GM18505 (cell line): ENCODE data around the gene C19orf38.
"Not testable (repeated sequence)": the region's sequence is repeated elsewhere in the genome, so short reads cannot be mapped to it uniquely, and the experiment has no call there.

Experiments
- ATAC-seq: cut with Tn5 transposase; IDR thresholded peaks from one replicate; pipeline ENCODE4 v1.9.1; 2021; ENCODE audit not compliant: unreplicated experiment
- POLR2A ChIP-seq: IDR thresholded peaks from 4 replicates; pipeline ENCODE4 v1.6.1; 2011; ENCODE audit warnings: borderline replicate concordance; ENCODE audit not compliant: insufficient read depth, insufficient read length; ENCODE audit errors: extremely low read depth

The C19orf38 gene

GRCh38 chr19:10866495-10866894 is 18.3 kb downstream of the C19orf38 start:
- TF ChIP-seq POLR2A: no peak

GRCh38 chr19:10868872-10869547 is 20.8 kb downstream of the C19orf38 start:
- TF ChIP-seq POLR2A: no peak
- ATAC-seq: no peak

More at GRCh38 chr19:10866495-10866894, 18.3 kb downstream of the C19orf38 start:
- ATAC-seq: no peak

- ATAC-seq: not testable (repeated sequence)
Measured at GRCh38 chr19:10869872-10870311, 21.7 kb downstream of the C19orf38 start.

GRCh38 chr19:10870501-10870954 is 22.3 kb downstream of the C19orf38 start:
- ATAC-seq: no peak

GRCh38 chr19:10870955-10871603 is 22.9 kb downstream of the C19orf38 start, which contains the start of gene CARM1:
Gene CARM1 (plus strand): TSS chr19:10871553. CDS start chr19:10871703, 150 bp downstream.
- peak; percentile 71 for ATAC-seq
- TF ChIP-seq POLR2A: peak; percentile 34

More at GRCh38 chr19:10870501-10870954, 22.3 kb downstream of the C19orf38 start:
- TF ChIP-seq POLR2A: peak; percentile 41

- ATAC-seq: peak; percentile 19
- TF ChIP-seq POLR2A: peak; percentile 22
Measured at GRCh38 chr19:10871711-10872545, 23.7 kb downstream of the C19orf38 start.

- TF ChIP-seq POLR2A: peak; percentile 24
- no peak for ATAC-seq
Measured at GRCh38 chr19:10872546-10873107, 24.4 kb downstream of the C19orf38 start.

- TF ChIP-seq POLR2A: no peak
- no peak for ATAC-seq
Measured at GRCh38 chr19:10874024-10874423, 25.8 kb downstream of the C19orf38 start.

- ATAC-seq: peak; percentile 46
Measured at GRCh38 chr19:10876459-10877240, 28.4 kb downstream of the C19orf38 start.

GRCh38 chr19:10877608-10878007 is 29.4 kb downstream of the C19orf38 start:
- not testable (repeated sequence) for ATAC-seq

More at GRCh38 chr19:10876459-10877240, 28.4 kb downstream of the C19orf38 start:
- TF ChIP-seq POLR2A: no peak

- TF ChIP-seq POLR2A: peak; percentile 23
- no peak for ATAC-seq
Measured at GRCh38 chr19:10878253-10878652, 30.0 kb downstream of the C19orf38 start.

- ATAC-seq: no peak
- no peak for TF ChIP-seq POLR2A
Measured at GRCh38 chr19:10881403-10882107, 33.3 kb downstream of the C19orf38 start.
